Medulla oblongata (tissue), 1 donor: ENCODE results near the gene KBTBD7.
"Not testable (repeated sequence)": the region's sequence is repeated elsewhere in the genome, so short reads cannot be mapped to it uniquely, and the experiment has no call there.

Experiments used
- DNase-seq: peaks from one replicate; pipeline ENCODE4 v3.0.0-alpha.2; 2015; ENCODE audit errors: extremely low spot score

The KBTBD7 gene

GRCh38 chr13:41199079-41199478 lies 4.7 kb upstream of the KBTBD7 start:
- DNase-seq = no peak

DNA sequence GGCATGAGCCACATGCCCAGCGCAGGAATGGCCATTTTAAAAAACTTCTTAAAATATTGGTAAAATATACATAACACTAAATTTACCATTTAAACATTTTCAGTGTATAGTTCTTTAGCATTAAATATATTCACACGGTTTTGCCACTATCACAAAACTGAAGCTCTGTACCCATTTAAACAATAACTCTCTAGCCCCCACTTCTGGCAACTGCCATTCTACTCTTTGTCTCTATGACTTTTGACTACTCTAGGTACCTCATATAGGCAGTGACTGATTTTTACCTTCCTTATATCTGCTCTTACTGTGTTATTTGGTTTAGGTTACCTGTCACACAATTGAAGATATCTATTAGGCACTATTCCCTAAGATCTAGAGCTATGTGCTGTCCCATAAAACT lies 2.3 kb upstream of the KBTBD7 start:
- no peak for DNase-seq

DNA sequence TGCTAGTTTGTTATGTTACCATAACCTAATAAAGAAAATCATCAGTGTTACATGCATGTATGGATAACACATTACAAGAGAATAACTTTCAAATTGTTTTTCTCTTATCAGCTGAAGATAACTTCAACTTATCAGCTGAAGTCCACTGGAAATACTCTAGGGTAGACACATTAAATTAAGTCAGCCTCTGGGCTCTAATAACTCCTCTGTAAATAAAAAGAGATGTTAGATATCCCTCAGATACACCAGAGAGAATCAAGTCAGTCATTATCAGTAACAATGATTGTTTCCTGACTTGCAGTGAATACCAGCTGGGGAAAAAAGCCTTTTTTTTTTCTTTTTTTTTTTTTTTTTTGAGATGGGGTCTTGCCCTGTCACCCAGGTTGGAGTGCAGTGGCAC lies 1.6 kb upstream of the KBTBD7 start:
- no peak for DNase-seq

DNA sequence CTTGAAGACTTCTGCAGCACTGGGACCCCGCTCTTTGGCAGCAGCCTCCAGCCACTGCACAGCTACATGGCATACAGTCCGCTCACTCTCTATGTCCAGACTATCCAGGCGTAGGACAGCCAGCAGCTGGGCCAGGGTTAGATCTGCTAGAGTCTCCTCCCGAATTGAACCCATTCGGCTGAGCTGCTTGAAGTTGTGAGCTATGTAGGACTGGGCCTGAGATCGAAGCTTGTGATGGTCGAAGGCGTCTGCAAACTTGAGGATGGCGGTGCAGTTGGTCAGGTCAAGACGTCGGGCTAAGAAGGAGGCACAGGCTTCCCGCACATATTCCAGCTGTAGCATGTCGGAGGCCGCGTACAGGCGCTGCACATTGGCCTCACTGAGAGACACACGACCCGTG lies 900 bp downstream of the KBTBD7 start:
- DNase-seq = no peak

DNA sequence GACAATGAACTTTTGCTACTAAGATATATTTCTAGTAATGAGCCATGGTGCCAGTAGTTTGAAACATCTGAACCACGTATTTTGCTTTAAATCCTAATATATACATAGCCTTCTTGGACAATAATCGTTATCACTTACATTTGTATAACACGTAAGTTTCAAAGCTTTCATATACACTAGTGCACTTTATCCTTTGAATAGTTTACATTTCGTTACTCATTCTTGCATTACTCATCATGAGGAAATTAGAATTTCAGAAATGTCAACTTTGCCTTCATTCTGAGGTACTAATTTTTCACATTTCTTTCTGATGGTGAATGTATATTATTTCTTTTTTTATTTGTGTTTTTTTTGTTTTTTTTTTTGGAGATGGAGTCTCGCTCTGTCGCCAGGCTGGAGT lies 5.8 kb downstream of the KBTBD7 start:
- no peak for DNase-seq

- DNase-seq = no peak
Measured at GRCh38 chr13:41186481-41186880, 7.9 kb downstream of the KBTBD7 start.

DNA sequence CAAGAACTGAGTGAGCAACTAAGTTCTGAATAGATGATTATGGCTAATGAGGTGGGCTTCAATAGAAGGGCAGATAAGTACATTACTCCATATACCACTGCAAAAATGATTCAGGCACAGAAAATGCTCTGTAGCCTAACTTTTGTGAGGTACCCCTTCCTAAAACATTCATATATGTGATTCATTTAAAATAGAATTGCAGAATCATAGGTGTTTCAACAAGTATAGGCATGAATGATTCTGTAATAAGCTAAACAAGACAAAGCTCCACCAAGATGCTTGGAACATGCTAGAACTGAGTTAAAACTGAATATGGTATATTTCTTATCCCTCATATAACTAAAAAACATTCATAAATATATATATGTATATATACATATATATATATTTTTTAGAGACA lies 12.1 kb downstream of the KBTBD7 start:
- DNase-seq = no peak

GRCh38 chr13:41179593-41180250 lies 14.6 kb downstream of the KBTBD7 start:
- no peak for DNase-seq

GRCh38 chr13:41178040-41178439 lies 16.3 kb downstream of the KBTBD7 start:
- DNase-seq = no peak

DNA sequence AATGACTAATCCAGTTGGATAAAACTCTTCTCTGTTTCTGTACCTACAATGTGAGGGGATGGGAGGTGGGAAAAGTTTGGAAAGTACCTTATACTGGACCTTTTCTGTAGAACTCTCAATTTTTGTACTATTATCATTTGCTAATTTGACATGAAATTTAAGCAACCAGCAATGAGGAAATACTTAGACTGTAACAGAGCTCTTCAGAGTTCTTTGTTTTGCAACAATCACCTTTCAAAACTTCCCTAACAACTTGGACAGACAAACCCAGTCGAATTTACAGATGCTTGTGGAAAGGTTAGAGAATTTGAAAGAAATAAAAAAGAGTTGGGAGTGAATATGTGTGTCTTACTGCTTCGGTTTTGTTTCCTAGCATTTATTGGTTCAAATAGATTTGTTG lies 16.8 kb downstream of the KBTBD7 start:
- no peak for DNase-seq

DNA sequence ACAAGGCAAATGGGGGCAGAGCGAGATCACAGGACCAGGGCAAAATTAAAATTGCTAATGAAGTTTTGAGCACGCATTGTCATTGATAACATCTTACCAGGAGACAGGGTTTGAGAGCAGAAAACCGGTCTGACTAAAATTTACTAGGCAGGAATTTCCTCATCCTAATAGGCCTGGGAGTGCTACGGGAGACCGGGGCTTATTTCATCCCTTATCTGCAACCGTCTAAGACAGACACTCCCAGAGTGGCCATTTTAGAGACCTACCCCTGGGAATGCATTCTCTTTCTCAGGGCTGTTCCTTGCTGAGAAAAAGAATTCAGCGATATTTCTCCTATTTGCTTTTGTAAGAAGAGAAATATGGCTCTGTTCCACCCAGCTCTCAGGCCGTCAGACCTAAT lies 18.8 kb downstream of the KBTBD7 start:
- DNase-seq = not testable (repeated sequence)

DNA sequence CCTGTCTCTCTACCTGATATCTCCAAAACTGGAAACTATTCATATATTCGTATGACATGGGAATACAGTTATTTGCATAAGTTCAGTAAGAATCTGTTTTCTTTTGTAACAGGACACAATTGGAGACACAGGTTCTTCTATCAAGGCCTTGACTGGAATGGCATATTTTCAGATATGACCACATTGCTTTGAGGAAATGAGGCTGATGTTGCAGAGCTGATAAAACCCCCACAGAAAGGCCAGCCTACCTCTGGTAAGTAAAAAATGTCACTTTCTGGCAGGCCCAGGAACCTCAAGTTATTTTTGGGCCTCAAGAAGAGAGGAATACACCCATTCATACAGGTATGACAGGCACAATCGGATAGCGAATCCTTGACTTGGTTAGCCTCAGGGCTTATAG lies 32.2 kb downstream of the KBTBD7 start:
- no peak for DNase-seq

DNA sequence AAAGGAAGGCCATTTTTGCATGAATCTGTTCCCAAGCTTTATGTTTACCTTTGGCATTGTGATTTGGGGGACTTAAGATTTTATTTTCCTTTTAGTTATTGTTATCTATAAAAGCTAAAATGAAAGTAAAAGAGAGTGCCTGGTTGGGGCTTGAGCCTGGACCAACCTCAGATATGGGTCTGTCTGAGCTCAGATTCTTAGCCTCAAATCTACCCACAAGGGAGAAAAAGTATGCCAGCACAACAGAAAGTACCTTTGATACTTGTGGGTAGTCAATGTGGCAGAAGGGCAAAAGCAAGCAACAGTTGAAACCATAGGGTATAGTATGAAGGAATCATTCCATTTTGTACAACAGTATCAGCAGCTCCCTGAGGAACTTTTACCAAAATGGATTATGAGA lies 35.2 kb downstream of the KBTBD7 start:
- DNase-seq = no peak

GRCh38 chr13:41157048-41157717 lies 37.2 kb downstream of the KBTBD7 start:
- no peak for DNase-seq

GRCh38 chr13:41156620-41157019 lies 37.7 kb downstream of the KBTBD7 start:
- DNase-seq = no peak

DNA sequence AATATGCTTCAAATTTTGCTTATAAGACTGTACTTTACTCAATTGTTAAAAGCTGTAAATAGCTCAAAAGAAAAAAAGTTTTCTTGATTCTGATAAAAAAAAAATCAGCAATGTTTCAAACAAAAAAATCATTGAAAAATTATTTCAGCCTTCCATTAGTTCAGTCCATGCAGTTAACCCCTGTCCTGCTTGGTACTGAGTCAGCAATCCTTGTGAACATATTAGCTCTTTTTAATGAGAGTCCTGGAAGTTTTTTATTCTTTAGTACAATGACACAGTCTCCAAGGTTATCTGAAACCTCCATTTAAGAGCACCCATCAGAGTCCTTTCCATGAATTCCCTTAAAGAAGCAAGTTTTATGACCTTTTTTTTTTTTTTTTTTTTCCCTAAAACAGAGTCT lies 40.3 kb downstream of the KBTBD7 start:
- no peak for DNase-seq

DNA sequence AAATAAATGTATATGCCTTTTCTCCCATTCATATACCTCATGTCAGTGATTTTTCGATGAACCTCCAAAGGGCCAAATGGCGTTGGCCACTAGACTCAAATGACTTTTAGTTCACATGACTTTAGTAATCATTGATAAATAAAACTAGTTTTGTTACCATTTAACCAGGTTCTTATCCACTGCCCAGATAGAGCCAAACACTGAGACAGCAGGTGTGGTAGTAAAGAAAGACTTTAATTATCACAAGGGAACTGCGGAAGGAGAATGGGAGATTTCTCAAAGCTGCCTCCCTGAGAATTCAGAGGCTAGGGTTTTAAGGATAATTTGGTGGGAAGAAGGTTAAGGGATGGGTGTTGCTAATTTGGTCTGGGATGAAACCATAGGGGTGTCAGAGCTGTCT lies 42.4 kb downstream of the KBTBD7 start:
- no peak for DNase-seq

DNA sequence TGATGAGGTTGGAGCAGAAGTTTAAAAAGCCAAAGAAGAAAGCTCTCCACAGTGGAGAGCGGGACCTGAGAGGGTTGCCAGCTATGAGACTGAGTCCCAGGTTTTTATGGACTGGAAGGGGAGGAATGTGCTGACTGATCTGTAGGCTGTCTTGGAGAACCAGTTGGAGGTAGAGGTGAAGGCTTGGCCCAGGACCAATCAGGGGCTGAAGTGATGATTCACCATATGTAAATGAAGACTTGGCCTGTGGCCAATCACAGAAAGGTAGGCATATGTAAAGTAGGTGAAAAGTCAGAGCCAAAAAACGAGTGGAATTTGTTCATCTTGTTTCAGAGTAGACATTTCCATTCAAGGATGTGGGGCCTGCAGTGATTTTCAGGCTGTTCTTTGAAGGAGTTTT lies 44.3 kb downstream of the KBTBD7 start:
- DNase-seq = no peak

GRCh38 chr13:41148419-41149283 lies 45.7 kb downstream of the KBTBD7 start:
- DNase-seq = no peak

- no peak for DNase-seq
Measured at GRCh38 chr13:41145136-41145908, 49.0 kb downstream of the KBTBD7 start.

DNA sequence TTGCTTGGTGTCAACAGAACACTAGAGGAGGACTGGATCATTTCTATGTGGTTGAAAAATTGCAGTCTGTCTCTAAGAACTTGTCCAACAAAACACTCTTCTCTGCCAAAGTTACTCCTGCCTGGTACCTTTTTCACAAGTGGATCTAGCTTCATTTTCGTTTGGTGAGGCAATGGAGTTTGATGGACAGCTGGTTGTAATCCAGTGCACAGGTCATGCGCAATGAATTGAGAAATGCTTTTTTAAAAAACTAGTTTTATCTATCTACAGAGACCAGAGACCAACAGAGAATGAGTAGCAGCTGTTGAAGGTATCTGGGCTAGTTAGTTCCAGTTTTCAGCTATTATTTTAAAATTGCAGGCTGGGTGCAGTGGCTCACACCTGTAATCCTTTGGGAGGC lies 49.8 kb downstream of the KBTBD7 start:
- DNase-seq = no peak
